Measurements from ENCODE around the gene CD300LB.
"Not testable (repeated sequence)": the region's sequence is repeated elsewhere in the genome, so short reads cannot be mapped to it uniquely, and the experiment has no call there.

The CD300LB gene

DNA sequence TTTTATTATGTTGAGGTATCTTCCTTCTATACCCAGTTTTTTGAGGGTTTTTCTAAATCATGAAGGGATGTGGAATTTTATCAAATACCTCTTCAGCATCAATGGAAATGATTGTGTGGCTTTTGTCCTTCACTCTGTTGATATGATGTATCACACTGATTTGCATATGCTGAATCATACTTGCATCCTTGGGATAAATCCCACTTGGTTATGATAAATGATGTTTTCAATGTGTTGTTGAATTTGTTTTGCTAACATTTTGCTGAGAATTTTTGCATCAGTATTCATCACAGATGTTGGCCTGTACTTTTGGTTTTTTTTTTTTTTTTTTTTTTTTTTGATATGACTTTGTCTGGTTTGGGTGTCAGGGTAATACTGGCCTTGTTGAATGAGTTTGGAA, 23.1 kb downstream of the CD300LB start:
- FAIRE-seq = no peak
- no peak for DNase-seq (ENCODE audit: extremely low spot score, insufficient read length, low read depth)

GRCh38 chr17:74503949-74504348, 27.3 kb downstream of the CD300LB start:
- not testable (repeated sequence) for DNase-seq (ENCODE audit: extremely low spot score, insufficient read length, low read depth); FAIRE-seq

- DNase-seq (ENCODE audit: extremely low spot score, insufficient read length, low read depth) (no peak), FAIRE-seq (no peak)
These were observed 28.4 kb downstream of the CD300LB start for GRCh38 chr17:74502861-74503260.

GRCh38 chr17:74499992-74500391, 31.3 kb downstream of the CD300LB start:
- DNase-seq (ENCODE audit: extremely low spot score, insufficient read length, low read depth) (no peak), FAIRE-seq (no peak)

- no peak for FAIRE-seq
- DNase-seq (ENCODE audit: extremely low spot score, insufficient read length, low read depth) = no peak
These were observed 33.8 kb downstream of the CD300LB start for GRCh38 chr17:74497471-74497870.

- peak; percentile 96 for FAIRE-seq
- peak; percentile 52 for DNase-seq (ENCODE audit: extremely low spot score, insufficient read length, low read depth)
These were observed 37.9 kb downstream of the CD300LB start for GRCh38 chr17:74493331-74493833.

DNA sequence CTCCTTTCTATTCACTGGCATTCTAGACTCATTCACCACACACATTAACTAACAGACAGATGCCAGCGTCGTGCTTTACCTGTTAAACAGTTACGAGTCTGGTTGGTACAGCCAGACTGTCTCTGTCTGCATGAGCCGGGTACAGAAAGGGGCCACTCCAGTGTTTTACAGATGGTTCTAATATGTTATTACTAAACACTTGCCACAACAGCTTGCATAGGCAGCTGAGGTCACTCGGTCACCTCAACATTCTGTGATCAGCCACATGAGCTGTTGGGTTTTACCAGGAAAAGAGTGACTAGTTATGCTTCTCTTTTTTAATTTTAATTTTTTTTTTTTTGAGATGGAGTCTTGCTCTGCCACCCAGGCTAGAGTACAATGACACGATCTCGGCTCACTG, 39.6 kb downstream of the CD300LB start:
- FAIRE-seq (no peak), DNase-seq (ENCODE audit: extremely low spot score, insufficient read length, low read depth) (no peak)

DNA sequence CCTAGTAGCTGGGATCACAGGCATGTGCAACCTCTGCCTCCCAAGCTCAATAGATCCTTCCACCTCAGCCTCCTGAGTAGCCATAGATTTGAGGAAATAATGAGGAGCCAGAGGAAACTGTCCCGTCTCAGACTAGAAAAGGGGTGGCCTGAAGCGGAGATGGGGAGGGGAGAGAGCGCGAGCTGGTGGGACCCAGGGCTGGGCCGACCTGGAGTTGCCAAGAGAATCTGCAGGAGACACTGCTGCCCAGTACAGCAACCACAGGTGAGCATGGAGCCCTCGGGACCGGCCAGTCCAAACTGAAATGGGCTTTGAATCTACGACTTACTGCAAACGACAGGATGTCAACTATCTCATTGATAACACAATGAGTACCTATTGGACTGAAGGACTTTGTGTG, 40.6 kb downstream of the CD300LB start:
- DNase-seq (ENCODE audit: extremely low spot score, insufficient read length, low read depth) (no peak), FAIRE-seq (no peak)

- DNase-seq (ENCODE audit: extremely low spot score, insufficient read length, low read depth); FAIRE-seq: not testable (repeated sequence)
These were observed 43.0 kb downstream of the CD300LB start for GRCh38 chr17:74488276-74488675.

DNA sequence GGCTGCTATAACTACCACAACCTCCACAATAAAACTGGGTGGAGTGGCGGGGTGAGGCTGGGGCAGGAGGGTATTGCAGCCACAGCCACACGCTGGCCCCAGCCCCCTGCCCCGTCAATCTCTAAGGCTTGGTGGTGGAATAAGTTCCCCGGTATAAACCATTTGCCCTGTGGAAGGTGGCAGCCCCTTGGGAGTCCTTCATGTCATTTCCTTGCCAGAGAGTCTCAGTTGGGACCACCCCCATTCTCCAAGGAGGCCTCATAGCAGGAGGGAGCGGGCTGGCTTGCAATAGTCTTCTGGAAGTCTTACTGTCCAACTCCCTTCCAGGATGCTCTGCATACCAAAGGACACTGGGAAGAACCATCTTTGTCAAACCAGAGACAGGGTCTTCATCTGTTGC, 45.4 kb downstream of the CD300LB start:
- no peak for FAIRE-seq
- DNase-seq (ENCODE audit: extremely low spot score, insufficient read length, low read depth) = no peak

GRCh38 chr17:74485022-74485743, 46.1 kb downstream of the CD300LB start:
- FAIRE-seq (no peak), DNase-seq (ENCODE audit: extremely low spot score, insufficient read length, low read depth) (no peak)

DNA sequence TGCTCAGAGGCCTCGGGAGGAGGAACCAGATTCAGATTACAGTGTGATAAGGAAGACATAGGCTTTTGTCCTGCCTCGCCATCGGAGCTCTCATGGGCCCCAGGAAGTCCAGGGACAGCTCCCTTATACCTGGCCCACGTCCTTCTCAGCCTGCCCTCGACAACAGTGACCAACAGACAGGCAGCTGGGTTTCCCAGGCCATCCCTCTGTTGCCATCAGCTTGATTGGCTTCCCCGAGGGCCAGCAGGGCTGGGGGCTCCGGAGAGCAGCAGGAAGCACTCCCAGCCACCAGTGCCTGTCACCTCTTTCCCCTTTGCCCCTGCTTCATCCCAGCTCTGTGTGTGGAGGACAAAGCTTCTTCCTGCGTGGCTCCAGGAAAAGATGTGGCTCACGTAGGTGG, 47.2 kb downstream of the CD300LB start:
- FAIRE-seq (no peak), DNase-seq (ENCODE audit: extremely low spot score, insufficient read length, low read depth) (no peak)

- DNase-seq (ENCODE audit: extremely low spot score, insufficient read length, low read depth) = no peak
These were observed 49.7 kb downstream of the CD300LB start for GRCh38 chr17:74481621-74482020.

DNA sequence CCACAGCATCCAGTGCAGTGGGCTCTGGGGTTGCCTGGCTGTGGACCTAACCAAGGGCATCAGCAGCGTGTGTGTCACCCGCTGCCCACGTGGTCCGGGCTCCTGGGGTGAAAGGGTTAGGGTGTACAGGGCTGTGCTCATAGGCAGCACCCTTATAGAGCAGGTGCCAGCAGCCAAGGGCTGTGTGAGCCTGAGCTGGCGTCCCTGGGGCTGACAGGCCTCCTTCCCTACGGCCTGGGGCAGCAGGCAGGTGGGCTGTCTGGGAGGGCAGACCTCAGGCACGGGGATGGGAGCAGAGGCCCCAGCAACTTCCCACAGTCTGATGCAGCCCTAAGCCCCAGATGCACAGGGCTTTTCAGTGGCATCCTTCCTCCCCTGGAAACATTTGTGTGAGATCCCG, 51.0 kb downstream of the CD300LB start:
- FAIRE-seq (no peak), DNase-seq (ENCODE audit: extremely low spot score, insufficient read length, low read depth) (no peak)

More at GRCh38 chr17:74481621-74482020, 49.7 kb downstream of the CD300LB start:
- no peak for FAIRE-seq

GRCh38 chr17:74478420-74479100, 52.7 kb downstream of the CD300LB start:
- DNase-seq (ENCODE audit: extremely low spot score, insufficient read length, low read depth) (no peak), FAIRE-seq (peak; percentile 81)

GRCh38 chr17:74477411-74477810, 53.9 kb downstream of the CD300LB start:
- FAIRE-seq (no peak), DNase-seq (ENCODE audit: extremely low spot score, insufficient read length, low read depth) (no peak)

- DNase-seq (ENCODE audit: extremely low spot score, insufficient read length, low read depth) (no peak), FAIRE-seq (no peak)
These were observed 56.1 kb downstream of the CD300LB start for GRCh38 chr17:74475189-74475588.

DNA sequence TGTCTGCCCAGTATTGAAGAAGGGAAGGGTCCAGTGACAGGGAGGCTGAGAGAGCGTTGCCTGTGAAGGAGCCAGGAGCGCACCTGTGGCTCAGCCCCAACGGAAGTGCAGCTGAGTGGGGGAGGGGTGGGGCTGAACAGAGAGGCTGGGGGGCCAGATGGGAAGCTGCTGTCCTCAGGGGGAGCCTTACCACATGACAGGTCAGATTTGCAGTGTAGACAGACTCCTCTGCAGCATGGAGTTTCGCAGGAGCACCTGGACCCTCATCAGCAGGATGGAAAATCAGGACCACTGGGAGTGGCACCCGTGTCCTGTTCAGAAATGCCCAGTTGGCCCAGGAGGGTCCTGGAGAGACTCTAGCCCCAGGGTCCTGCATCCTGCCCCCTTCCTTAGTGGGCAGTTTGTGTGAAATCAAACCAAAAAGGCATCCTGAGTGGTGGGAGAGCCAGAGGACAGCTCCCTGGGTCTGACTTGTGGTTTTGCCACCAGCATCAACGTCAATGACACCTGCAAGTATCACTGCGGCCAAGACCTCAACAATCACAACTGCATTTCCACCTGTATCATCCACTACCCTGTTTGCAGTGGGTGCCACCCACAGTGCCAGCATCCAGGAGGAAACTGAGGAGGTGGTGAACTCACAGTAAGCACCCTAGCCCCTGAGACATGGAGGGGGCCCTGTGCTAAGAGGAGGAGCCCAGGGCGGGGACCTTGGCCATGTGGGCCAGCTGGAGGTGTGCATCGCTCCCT, 57.1 kb downstream of the CD300LB start:
- FAIRE-seq = no peak
- DNase-seq (ENCODE audit: extremely low spot score, insufficient read length, low read depth) = no peak

DNA sequence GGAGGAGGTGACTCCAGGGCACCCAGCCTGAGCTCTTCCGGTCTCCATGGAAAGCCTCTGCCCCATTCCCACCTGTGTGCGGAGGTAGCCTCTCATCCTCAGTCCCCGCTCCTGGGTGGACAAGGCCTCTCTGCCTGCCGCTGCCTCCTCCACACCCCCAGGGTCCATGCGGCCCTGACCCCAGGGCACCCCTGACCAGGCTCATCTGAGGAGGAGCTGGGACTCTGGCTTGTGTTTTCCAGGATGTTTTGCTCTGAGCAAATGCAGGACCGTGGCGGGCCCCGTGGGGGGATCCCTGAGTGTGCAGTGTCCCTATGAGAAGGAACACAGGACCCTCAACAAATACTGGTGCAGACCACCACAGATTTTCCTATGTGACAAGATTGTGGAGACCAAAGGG, 58.0 kb downstream of the CD300LB start:
- DNase-seq (ENCODE audit: extremely low spot score, insufficient read length, low read depth) (no peak), FAIRE-seq (no peak)

DNA sequence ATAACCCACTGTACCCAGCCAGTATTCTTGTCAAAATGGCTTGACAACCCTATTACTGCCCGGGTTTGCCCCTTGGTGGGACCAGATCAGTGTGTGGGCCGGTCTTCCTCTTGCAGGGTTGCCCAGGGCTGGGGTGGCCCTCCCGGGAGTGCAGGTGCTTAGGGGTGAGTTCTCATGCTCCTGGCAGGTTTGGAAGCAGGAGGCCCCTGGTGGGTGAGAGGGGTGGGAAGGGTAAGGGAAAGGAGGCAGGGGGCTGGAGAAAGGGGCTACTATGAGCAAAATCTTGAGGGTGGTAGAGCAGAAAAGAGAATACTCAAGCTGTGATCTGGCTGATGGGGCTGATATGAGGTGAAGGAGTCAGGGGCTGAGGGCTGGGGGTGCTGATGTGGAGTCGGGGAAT, 58.4 kb downstream of the CD300LB start:
- DNase-seq (ENCODE audit: extremely low spot score, insufficient read length, low read depth) = no peak
- no peak for FAIRE-seq

GRCh38 chr17:74471341-74471740, 59.9 kb downstream of the CD300LB start:
- FAIRE-seq (no peak), DNase-seq (ENCODE audit: extremely low spot score, insufficient read length, low read depth) (no peak)
